Uterus (tissue), 2 donors: ENCODE data around the gene MRGPRG.

Experiments
- POLR2A ChIP-seq, 2 donors: fragments of 450-650 bp; IDR thresholded peaks; one replicate each; pipeline ENCODE4 v1.6.1; 2016; ENCODE audit warnings: antibody characterized with exemption in 2 of 2, mild to moderate bottlenecking in 1 of 2, moderate library complexity in 1 of 2
- TF ChIP-seq, protein P1 (sequence below), 4 experiments: fragments of 200-600 bp in 2 of 4; fragments of 450-650 bp in 2 of 4; sonication (generic) in 2 of 4; IDR thresholded peaks; one replicate each; pipeline ENCODE4 v1.5.1; 2016 to 2019; ENCODE audit warnings: antibody characterized with exemption in 4 of 4, mild to moderate bottlenecking in 2 of 4, moderate library complexity in 1 of 4

DNA sequence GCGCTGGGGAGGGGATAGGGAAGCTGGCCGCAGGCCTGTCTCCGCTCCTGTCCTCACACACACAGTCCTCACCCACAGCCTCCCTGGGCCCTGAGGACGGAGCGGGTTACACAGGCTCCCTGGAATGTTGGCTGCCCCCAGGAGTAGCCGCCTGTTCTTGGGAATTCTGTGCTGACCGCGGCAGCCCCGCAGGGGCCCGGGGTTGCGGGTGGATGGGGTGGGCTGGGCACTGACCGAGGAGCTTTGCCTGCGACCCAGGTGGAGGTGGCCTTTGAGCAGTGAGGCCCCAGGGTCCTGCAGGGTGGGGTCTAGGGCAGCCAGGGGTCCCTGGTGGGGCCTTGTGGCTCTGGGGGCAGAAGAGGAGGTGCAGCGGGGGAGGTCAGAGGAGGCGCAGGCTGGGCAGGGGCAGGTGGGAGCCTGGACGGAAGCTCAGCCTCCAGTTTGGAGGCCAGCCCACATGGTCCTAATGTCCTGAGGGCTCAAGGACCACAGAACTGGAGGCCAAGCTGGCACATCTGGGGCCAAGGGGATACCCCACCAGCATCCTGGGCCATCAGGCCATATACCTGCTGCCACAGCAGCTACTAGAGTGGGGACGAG, 6.6 kb upstream of the MRGPRG start:
- no peak for TF ChIP-seq POLR2A (IDR thresholded peaks at IDR 0.05)
- TF ChIP-seq, protein P1, sequence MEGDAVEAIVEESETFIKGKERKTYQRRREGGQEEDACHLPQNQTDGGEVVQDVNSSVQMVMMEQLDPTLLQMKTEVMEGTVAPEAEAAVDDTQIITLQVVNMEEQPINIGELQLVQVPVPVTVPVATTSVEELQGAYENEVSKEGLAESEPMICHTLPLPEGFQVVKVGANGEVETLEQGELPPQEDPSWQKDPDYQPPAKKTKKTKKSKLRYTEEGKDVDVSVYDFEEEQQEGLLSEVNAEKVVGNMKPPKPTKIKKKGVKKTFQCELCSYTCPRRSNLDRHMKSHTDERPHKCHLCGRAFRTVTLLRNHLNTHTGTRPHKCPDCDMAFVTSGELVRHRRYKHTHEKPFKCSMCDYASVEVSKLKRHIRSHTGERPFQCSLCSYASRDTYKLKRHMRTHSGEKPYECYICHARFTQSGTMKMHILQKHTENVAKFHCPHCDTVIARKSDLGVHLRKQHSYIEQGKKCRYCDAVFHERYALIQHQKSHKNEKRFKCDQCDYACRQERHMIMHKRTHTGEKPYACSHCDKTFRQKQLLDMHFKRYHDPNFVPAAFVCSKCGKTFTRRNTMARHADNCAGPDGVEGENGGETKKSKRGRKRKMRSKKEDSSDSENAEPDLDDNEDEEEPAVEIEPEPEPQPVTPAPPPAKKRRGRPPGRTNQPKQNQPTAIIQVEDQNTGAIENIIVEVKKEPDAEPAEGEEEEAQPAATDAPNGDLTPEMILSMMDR (IDR thresholded peaks at IDR 0.05): no peak
